NCI-H82 treated with DMSO at 0.1 percent for 48 hours (cell line): ENCODE measurements around the gene DBNDD1.
A peak's percentile ranks its signal among the peaks of the same experiment; 100 is the strongest.

Experiments used
- DNase-seq: peaks from one replicate; lab custom pipeline; 2025; ENCODE audit not compliant: unreplicated experiment; lab: John Stamatoyannopoulos, UW

The DBNDD1 gene

DNA sequence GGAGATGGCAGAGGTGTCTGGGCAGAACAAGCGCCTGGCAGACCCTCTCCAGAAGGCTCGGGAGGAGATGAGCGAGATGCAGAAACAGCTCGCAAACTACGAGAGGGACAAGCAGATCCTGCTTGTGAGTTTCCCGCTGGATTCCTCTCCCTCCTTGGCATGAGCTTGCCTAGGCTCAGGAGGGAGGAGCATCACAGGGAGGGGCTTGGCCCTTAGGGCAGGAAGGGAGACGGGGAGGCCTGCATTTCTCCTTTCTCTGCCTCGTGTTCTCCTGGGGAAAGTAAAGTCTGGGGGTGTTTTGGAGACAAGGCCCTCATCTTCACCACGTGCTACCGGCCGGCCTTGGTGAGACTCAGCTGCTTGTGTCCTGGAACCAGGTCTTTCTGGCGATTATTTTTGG, 18.0 kb upstream of the DBNDD1 start:
- DNase-seq, result no peak

DNA sequence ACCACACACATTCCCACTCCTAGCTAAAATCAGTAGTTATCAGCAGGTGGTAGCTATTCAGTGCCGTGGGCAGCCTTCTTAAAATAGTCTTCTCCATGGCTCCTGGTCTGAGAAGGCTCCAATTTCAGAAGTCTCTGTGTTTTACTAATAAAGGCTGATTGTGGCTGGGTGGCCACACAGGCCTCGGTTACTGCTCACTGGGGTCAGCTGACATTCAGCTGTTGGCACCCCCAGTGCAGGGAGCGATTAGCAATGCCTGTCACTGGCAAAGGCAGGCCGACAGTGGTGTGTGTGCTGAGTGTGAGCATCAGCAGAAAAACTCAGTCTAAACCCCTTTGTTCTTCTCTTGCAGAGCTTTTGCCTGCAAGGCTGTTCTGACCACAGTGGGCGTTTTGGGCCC, 16.6 kb upstream of the DBNDD1 start:
- no peak for DNase-seq

DNA sequence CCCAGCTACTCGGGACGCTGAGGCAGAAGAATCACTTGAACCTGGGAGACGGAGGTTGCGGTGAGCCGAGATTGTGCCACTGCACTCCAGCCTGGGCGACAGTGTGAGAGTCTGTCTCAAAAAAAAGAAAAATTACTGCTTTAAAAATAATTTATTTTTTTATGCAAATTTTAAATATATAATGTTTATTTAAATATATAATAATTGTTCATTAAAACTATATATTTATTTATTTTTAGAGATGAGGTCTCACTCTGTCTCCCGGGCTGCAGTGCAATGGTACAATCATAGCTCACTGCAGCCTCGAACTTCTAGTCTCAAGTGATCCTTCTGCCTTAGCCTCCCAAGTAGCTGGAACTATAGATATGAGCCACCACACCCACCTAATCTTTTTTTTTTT, 15.2 kb upstream of the DBNDD1 start:
- DNase-seq, result no peak

DNA sequence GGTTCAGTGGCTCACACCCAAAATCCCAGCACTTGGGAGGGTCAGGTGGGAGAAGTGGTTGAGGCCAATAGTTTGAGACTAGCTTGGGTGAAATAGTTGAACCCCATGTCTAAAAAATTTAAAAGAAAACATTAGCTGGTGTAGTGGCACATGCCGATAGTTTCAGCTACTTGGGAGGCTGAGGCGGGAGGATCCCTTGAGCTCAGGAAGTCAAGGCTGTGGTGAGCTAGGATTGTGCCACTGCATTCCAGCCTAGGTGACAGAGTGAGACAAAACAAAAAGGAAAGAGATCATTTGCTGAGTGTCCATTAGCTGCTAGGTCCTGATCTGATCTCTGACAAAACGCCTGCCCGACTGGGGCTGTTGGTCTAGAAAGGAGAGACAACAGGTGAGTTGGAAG, 14.1 kb upstream of the DBNDD1 start:
- no peak for DNase-seq

DNA sequence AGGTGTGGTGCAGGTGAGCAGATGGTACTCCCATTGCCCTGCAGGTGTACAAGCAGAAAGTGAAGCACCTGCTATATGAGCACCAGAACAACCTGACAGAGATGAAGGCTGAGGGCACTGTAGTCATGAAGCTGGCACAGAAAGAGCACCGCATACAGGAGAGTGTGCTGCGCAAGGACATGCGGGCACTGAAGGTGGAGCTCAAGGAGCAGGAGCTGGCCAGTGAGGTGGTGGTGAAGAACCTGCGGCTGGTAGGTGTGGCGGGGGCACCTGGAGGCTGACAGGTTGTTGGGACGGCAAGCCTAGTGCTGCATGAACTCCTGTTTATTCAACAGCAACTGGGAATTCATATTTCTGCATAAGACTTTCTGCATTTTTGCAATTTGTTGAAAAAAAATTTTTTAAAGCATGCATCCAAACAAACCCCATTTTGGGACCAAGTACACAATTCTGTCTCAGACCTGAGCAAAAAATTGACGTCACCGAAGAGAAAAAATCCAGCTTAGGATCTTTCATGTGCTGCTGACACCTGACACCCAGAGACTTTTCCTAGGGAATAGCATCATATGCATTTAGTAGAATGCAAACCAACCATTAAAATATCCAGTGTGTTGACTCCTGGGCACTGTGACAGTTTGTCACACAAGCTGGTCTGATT, 13.5 kb upstream of the DBNDD1 start:
- DNase-seq, result no peak

DNA sequence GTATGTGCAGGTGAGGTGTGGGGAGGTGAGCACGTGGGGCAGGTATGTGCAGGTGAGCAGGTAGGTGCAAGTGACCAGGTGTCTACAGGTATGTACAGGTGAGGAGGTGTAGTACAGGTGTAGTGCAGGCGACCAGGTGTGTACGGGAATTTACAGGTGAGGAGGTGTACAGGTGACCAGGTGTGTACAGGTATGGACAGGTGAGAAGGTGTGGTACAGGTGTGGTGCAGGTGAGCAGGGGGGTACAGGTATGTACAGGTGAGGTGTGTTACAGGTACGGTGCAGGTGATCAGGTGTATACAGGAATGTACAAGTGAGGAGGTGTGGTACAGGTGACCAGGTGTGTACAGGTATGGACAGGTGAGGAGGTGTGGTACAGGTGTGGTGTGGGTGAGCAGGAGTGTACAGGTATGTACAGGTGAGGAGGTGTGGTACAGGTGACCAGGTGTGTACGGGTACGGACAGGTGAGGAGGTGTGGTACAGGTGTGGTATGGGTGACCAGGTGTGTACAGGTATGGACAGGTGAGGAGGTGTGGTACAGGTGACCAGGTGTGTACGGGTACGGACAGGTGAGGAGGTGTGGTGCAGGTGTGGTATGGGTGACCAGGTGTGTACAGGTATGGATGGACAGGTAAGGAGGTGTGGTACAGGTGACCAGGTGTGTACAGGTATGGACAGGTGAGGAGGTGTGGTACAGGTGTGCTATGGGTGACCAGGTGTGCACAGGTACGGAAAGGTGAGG, 12.8 kb upstream of the DBNDD1 start:
- DNase-seq, result no peak

DNA sequence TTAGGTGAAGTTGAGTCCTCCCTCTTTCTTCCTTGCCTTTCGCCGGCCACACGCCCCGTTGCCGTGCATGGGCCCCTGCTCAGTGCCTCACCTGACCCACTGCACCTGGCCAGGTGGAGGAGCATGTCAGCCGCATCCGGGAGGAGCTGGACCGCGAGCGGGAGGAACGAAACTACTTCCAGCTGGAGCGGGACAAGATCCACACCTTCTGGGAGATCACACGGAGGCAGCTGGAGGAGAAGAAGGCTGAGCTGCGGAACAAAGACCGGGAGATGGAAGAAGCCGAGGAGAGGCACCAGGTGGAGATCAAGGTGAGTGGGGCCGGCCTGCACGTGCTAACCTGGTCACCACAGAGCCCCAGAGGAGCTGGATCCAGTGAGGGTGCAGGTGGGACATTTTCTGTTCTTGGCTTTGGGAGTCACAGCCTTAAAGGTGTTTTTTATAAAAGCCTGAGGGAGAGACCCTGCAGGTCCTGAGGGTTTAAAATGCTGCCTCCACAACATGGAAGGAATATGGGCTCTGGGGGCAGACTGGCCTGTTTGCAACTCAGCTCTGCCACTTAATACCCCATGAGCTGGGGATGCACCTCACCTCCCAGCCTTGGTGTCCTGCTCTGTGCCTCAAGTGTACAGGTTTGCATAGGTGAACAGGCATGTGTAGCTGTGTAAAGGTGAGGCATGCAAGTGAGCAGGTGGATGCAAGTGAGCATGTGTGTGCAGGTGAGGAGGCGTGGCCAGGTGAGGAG, 12.1 kb upstream of the DBNDD1 start:
- DNase-seq, result no peak

DNA sequence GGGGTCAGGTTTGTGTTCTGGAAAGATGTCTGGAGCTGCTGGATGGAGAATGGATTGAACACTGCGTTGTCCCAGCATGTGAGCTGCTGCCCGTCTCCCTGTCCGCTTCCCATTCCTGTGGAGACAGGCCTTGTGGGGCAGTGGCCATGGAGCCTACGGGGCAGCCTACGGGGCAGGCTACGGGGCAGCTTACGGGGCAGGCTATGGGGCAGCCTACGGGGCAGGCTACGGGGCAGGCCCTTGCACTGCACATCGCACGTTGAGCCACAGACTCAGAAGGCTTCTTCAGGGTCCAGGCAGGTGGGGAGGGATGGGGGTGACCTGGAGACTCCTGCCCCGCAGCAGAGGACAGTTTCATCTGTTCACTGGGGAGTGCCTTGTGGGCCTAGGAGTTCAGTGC, 9.7 kb upstream of the DBNDD1 start:
- DNase-seq, result no peak

DNA sequence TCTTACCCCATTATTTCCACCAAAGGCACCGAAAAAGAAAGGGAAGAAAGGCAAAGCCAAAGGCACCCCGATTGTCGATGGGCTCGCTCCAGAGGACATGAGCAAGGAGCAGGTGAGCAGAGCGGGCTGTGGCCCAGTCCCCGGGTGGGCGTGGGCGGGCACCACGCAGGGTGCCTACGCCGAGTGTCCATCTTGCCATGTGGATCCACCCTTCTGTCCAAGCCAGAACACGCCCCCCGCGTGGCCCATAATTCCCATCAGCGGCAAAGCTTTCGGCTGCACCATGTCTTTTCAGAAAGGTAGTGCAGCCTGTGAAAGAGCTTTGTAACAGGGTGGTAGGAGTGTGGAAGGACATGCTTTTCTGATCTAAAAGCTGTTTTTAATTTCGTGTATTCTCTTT, 8.4 kb upstream of the DBNDD1 start:
- DNase-seq, result no peak

DNA sequence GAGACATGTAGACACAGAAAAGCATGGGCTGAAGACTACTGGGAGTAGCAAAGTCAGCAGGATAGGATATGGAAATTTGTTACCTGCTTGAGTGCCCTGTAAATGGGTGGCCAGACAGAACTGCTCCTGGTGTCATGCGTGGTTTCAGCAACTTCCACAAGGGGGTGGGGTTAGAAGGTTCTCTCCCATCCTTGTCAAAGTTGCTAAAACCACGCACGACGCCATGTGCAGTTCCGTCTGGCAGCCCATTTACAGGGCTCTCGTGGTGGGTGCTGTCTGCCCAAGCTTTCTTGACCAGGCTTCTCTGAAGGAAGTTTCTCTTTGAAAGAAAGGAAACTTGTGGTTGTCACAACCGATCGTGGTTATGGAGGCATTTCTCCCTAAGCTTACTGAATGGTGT, 6.9 kb upstream of the DBNDD1 start:
- no peak for DNase-seq

DNA sequence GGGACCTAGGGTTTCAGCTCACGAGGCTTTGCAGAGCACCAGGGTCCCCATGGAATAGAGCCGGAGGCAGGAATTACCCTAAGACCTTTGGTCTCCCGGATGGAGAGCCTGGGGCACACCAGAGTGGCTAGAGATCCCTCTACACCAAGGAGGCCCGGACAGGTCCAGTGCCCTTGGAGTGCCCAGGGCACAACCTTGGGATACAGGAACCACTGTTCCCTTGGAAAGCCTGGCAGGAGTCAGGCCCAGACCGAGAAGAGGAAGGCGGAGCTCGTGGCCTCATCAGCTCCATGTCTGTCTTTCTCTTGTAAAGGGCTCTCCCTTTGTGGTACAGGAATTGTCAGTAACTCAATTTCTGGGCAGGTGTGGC, 3.8 kb upstream of the DBNDD1 start:
- DNase-seq, result no peak

DNA sequence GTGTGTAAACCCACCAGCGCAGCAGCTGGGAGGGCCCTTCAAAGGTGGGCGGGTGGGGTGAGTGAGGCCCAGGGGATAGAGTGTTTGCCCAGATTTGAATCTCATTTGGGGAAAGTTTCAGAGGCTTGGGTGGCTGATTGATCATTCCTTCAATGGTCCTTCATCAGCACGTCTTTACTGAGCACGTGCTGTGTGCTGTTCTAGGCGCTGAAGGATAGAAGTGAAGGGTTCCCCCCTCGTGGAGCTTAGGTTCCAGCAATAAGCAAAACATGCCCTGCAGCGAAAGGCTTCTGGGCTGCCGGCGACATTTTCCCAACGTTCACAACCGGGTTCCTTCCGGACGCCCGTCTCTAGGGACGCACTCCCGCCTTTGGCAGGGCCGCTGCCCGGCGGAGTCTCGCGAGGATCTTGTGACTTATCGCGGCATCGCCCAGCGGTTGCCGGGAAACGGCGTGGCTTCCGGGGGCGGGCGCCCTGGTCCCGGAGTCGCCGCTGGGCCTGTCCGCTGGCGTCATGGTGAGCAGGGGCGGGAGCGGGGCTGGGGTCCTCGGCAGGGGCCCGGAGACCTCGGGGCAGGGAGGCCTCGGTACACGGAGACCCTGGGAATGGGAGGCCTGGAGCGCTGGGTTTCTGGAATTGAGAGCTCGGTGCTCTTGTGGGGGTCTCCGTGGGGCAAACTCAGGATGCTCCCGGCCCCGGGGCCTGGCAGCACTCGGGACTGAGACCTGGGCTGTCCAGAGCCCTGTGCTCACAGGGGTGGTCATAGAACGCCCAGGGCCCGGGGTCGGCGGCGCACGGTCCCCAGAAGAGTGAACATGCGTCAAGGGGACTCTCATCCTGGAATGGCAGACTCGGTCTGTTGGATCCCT, 3.2 kb upstream of the DBNDD1 start:
- peak; percentile 50 for DNase-seq

DNA sequence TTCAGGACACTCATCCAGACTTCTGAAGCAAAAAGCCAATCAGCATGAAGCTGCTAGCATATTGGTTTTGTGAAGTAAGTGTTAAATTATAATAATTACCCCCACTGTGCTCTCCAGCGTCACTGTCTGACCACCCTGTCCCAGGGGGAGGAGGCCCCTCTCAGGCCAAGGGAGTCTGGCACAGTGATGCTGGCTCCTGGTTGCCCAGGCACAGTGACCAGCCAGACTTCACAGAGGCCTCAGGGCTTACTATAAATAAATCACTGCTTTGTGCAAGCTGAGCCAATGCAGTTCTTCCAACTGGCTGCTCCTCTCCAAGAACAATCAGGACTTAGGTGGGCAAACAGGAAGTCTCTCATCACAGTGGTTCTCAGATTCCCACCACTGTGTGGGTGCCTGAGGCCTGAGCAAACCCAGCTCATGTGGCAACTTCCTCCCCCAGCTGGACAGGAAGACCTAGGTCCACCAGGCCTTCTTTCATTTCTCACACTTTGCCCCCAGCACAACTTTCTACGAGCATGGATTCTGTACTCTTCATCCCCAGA, 1.7 kb upstream of the DBNDD1 start:
- DNase-seq, result no peak

DNA sequence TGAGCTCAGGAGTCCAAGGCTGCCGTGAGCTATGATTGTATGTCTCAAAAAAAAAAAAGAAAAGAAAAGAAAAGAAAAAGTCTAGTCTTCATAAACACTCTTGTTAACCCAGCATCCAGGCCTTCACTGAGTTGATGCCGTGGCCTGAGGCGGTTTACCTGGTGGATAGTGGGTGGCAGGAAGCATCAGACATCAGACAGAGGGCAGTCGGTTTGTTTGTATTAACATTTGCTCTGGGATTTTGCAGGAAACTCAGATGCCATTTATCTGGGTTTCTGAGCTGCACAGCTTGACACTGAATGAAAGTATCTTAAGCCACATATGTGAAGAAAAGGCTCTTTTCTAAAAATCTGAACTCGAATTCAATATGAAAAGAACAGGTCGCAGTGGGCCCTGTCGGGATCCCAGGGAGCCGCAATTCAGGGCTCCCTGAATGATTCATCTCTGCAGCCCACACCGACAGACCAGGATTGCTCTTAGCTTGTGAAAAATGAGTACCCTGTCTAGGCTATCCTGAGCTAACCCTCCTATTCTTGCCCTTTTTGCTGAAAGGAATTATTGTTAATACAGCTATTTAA, 1.1 kb upstream of the DBNDD1 start:
- no peak for DNase-seq

DNA sequence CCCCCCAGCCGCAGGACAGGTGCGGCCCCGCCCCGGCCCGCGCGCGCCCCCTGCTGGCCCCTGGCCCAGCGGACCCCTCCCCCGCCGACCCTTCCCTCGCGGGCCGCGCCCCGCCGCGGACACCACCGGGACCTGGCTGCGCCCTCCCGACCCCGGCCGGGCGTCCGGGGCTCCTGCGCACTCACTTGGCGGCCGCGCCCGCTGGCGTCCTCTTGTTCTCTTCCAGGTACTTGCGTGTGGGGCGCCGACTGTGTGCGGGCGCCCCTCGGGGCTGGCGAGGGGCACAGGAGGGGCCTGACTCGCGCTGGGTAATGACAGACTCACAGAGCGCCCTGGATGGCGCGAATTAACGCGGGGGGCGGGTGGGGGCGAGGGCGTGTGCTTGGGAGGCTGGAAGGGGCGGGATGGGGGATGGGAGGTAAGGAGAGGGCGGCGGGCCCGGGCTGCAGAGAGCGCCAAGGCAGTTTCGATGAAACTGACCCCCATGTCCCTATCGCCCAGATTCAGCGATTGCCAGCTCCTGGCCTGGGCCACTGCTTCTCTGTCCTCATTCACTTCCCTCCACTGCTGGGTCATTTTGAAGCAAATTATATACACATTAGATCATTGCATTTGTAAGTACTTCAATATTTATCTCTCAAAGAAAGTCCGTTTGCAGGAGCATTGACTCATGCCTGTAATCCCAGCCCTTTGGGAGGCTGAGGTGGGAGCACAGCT, 445 bp upstream of the DBNDD1 start:
- peak; percentile 53 for DNase-seq

DNA sequence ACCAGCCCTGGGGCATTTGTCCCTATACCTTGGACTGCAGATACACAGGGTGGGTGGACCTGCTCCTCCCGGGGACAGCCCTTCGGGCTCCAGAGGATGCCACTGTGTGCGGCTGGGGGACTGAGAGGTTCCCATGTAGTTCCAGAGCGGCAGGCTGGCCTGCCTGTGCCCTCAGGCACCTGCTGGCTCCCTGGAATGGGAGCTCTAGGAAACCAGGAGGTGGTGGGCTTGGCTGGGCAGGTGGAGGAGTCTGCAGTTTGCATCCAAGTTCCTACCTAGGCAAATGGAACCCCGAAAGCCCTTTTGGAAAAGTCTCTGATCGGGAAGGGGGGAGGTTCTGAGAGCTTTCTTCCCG, 982 bp downstream of the DBNDD1 start:
- DNase-seq, result no peak

DNA sequence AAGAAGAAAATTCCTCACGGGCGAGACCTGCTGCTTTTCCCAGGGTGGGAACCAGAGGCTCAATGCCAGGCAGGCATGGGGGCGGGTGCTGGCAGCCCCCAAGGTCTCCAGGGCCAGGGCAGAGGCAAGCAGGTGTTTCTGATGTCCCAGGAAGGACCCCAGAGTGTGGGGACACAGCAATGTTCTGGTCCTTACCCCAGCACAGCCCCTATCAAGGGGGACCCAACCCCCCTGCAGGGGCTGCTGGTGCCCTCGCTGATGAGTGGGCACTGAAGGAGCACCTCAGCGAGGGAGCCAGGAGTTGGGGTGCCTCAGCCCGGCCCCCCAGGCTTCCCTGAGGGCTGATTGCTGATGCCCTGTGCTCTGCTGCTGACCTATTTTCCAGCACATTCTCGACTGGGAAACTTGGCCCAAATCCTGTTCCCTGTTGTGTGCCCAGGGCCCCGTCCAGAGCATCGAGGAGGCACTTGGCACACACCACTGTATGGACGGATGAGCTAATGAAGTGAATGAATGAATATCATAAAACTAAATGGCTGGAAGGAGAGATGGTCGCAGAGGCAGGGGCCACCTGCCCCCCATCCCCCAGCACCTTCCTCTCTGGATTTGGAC, 2.8 kb downstream of the DBNDD1 start:
- no peak for DNase-seq

DNA sequence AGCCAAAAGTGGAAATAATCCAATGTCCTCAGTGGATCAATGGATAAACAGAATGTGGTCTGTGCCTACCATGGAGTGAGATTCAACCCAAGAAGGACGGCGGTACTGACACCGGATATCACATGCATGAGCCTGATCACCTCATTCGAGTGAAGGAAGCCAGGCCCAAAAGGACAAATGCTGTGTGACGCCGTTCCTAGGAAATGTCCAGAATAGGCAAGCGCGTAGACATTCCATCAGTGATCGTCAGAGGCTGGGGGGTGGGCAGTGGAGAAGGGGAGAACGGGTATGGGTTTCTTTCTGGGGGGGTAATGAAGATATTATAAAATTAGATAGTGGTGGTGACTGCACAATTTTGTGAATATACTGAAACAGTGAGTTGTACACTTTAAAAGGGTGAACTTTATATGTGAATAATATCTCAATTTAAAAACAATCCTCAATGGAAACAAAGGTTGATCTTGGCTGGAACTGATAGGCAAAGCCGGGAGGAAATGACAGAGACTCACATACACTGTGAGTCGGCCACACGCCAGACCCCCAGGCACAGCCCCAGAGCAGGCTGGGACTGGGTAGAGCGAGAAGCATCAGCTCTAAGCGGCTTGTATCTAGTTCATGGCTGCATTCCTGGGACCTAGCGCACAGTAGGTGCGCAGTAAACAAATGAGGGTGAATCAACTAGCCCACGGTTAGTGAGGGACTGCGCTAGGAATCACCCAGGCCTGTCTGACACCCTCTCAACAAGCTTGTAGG, 3.5 kb downstream of the DBNDD1 start:
- DNase-seq, result no peak
